HG02642 (cell line): Measurements from ENCODE around the gene PSME3IP1.

Experiments used
- ATAC-seq: cut with Tn5 transposase; IDR thresholded peaks from one replicate; pipeline ENCODE4 v1.9.1; 2021; ENCODE audit warnings: mild to moderate bottlenecking; ENCODE audit not compliant: unreplicated experiment, poor library complexity

The PSME3IP1 gene

GRCh38 chr16:57172721-57173290, 13.0 kb downstream of the PSME3IP1 start:
- ATAC-seq: no peak

- ATAC-seq: no peak
Measured at GRCh38 chr16:57169327-57169726, 16.5 kb downstream of the PSME3IP1 start.

GRCh38 chr16:57167953-57168352, 17.9 kb downstream of the PSME3IP1 start:
- no peak for ATAC-seq

- ATAC-seq: no peak
Measured at GRCh38 chr16:57167538-57167937, 18.3 kb downstream of the PSME3IP1 start.

GRCh38 chr16:57166951-57167350, 18.9 kb downstream of the PSME3IP1 start:
- no peak for ATAC-seq

GRCh38 chr16:57166451-57166850, 19.4 kb downstream of the PSME3IP1 start:
- no peak for ATAC-seq

GRCh38 chr16:57165938-57166337, 19.9 kb downstream of the PSME3IP1 start:
- ATAC-seq: no peak

- no peak for ATAC-seq
Measured at GRCh38 chr16:57165483-57165882, 20.4 kb downstream of the PSME3IP1 start.

- no peak for ATAC-seq
Measured at GRCh38 chr16:57163842-57164241, 22.0 kb downstream of the PSME3IP1 start.

GRCh38 chr16:57159447-57159846, 26.4 kb downstream of the PSME3IP1 start:
- ATAC-seq: no peak

GRCh38 chr16:57157533-57157932, 28.3 kb downstream of the PSME3IP1 start:
- ATAC-seq: no peak

GRCh38 chr16:57156351-57156703, 29.5 kb downstream of the PSME3IP1 start:
- no peak for ATAC-seq

- no peak for ATAC-seq
Measured at GRCh38 chr16:57155702-57156350, 30.0 kb downstream of the PSME3IP1 start.

GRCh38 chr16:57153841-57154240, 32.0 kb downstream of the PSME3IP1 start:
- no peak for ATAC-seq

GRCh38 chr16:57152096-57153093, 33.4 kb downstream of the PSME3IP1 start:
- no peak for ATAC-seq

- ATAC-seq: no peak
Measured at GRCh38 chr16:57151369-57151768, 34.5 kb downstream of the PSME3IP1 start.

- ATAC-seq: no peak
Measured at GRCh38 chr16:57150682-57151330, 35.0 kb downstream of the PSME3IP1 start.

GRCh38 chr16:57149391-57149790, 36.4 kb downstream of the PSME3IP1 start:
- ATAC-seq: no peak

GRCh38 chr16:57148481-57148880, 37.4 kb downstream of the PSME3IP1 start:
- ATAC-seq: no peak

GRCh38 chr16:57147381-57148221, 38.2 kb downstream of the PSME3IP1 start:
- ATAC-seq: no peak
